Gastroesophageal sphincter (tissue), 3 donors: Measurements from ENCODE around the gene SPI1.

ENCODE experiments used
- EP300 ChIP-seq: sonication (generic); formaldehyde crosslinking; IDR thresholded peaks from one replicate; pipeline ENCODE4 v1.6.1; 2017; ENCODE audit warnings: antibody characterized with exemption, mild to moderate bottlenecking
- POLR2A ChIP-seq, 2 donors: fragments of 450-650 bp; IDR thresholded peaks; one replicate each; pipeline ENCODE4 v1.6.1; 2017; ENCODE audit warnings: antibody characterized with exemption in 2 of 2, mild to moderate bottlenecking in 2 of 2, moderate library complexity in 1 of 2
- POLR2AphosphoS5 ChIP-seq: sonication (generic); formaldehyde crosslinking; IDR thresholded peaks from one replicate; pipeline ENCODE4 v1.6.1; 2017; ENCODE audit warnings: antibody characterized with exemption
- TF ChIP-seq, protein P1 (sequence below), 4 experiments: fragments of 200-600 bp in 2 of 4; fragments of 450-650 bp in 2 of 4; sonication (generic) in 1 of 4; IDR thresholded peaks; one replicate each; pipeline ENCODE4 v1.5.1; 2017 to 2019; ENCODE audit warnings: antibody characterized with exemption in 4 of 4, mild to moderate bottlenecking in 2 of 4, moderate library complexity in 2 of 4

DNA sequence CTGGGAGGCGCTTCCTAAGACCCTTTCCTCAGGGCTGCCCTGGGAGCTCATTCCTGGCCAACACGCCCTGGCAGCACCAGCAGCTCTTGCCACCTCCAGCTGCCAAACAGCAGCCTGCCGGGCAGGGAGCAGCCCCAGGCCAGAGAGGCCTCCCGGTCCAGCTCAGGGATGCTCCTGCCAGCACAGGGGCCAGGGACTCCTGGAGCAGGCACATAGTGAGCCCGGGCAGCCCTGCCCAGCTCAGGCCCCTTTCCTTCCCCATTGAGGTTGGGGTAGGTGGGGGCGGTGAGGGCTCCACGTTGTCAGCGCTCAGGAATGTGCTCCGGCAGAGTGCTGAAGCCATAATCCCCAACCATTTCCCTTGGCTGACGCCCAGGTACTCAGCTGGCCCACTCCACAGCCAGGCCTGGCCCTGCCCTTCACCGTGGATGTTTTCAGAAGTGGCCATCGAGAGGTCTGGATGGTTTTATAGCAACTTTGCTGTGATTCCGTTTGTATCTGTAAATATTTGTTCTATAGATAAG, 37.7 kb upstream of the SPI1 start:
- TF ChIP-seq, protein P1, sequence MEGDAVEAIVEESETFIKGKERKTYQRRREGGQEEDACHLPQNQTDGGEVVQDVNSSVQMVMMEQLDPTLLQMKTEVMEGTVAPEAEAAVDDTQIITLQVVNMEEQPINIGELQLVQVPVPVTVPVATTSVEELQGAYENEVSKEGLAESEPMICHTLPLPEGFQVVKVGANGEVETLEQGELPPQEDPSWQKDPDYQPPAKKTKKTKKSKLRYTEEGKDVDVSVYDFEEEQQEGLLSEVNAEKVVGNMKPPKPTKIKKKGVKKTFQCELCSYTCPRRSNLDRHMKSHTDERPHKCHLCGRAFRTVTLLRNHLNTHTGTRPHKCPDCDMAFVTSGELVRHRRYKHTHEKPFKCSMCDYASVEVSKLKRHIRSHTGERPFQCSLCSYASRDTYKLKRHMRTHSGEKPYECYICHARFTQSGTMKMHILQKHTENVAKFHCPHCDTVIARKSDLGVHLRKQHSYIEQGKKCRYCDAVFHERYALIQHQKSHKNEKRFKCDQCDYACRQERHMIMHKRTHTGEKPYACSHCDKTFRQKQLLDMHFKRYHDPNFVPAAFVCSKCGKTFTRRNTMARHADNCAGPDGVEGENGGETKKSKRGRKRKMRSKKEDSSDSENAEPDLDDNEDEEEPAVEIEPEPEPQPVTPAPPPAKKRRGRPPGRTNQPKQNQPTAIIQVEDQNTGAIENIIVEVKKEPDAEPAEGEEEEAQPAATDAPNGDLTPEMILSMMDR (IDR thresholded peaks at IDR 0.05): no peak
- TF ChIP-seq POLR2A (IDR thresholded peaks at IDR 0.05) (no peak), EP300 (no peak), POLR2AphosphoS5 (peak; percentile 91)
